Measurements from ENCODE around the gene MEF2C.

MEF2C gene

GRCh38 chr5:88687373-88687911 lies 195.5 kb downstream of the MEF2C start:
- DNase-seq (ENCODE audit: low read depth) = no peak

GRCh38 chr5:88686726-88687125 lies 196.3 kb downstream of the MEF2C start:
- no peak for DNase-seq (ENCODE audit: low read depth)

GRCh38 chr5:88685591-88686541 lies 197.1 kb downstream of the MEF2C start:
- DNase-seq (ENCODE audit: low read depth) = no peak

GRCh38 chr5:88683506-88684135 lies 199.4 kb downstream of the MEF2C start:
- no peak for DNase-seq (ENCODE audit: low read depth)

GRCh38 chr5:88682881-88683361 lies 200.1 kb downstream of the MEF2C start:
- no peak for DNase-seq (ENCODE audit: low read depth)

GRCh38 chr5:88682131-88682530 lies 200.9 kb downstream of the MEF2C start:
- no peak for DNase-seq (ENCODE audit: low read depth)

- DNase-seq (ENCODE audit: low read depth) = no peak
These were observed 201.7 kb downstream of the MEF2C start for GRCh38 chr5:88681211-88681803.

- DNase-seq (ENCODE audit: low read depth) = no peak
These were observed 202.5 kb downstream of the MEF2C start for GRCh38 chr5:88680253-88681132.

- DNase-seq (ENCODE audit: low read depth) = no peak
These were observed 203.3 kb downstream of the MEF2C start for GRCh38 chr5:88679638-88680037.

GRCh38 chr5:88678770-88679381 lies 204.1 kb downstream of the MEF2C start:
- DNase-seq (ENCODE audit: low read depth) = no peak

GRCh38 chr5:88677943-88678769 lies 204.8 kb downstream of the MEF2C start:
- DNase-seq (ENCODE audit: low read depth) = no peak

- no peak for DNase-seq (ENCODE audit: low read depth)
These were observed 205.5 kb downstream of the MEF2C start for GRCh38 chr5:88677376-88677895.

GRCh38 chr5:88676637-88677375 lies 206.2 kb downstream of the MEF2C start:
- DNase-seq (ENCODE audit: low read depth) = no peak

GRCh38 chr5:88675708-88676636 lies 207.0 kb downstream of the MEF2C start:
- no peak for DNase-seq (ENCODE audit: low read depth)

- no peak for DNase-seq (ENCODE audit: low read depth)
These were observed 207.7 kb downstream of the MEF2C start for GRCh38 chr5:88675168-88675707.

GRCh38 chr5:88674356-88675167 lies 208.4 kb downstream of the MEF2C start:
- no peak for DNase-seq (ENCODE audit: low read depth)

Data from non-pigmented ciliary epithelial cell (primary cell).